NAMALWA (cell line): Measurements from ENCODE around the gene INMT.

Source experiments
- DNase-seq: peaks from one replicate; pipeline ENCODE4 v3.0.0-alpha.2; 2015; ENCODE audit warnings: low spot score

Gene INMT

DNA sequence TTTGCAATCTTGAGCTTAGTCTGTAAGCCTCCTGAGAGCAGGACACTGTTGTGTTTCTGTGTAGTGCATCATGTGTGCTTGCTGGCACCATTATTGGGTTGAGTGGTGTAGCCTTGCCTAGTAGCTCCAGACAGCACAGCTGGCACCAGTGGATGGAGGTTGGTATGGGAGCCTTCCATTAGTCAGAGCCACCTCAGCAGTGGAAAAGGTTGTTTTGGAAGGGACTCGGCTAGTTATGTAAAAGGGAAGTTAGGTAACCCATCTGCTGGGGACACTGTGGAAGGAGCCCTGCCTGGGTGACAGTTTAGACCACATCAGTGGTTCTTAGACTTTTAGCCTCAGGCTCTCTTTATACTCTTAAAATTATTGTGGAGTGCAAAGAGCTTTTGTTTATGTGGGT lies 35.6 kb downstream of the INMT start:
- no peak for DNase-seq

DNA sequence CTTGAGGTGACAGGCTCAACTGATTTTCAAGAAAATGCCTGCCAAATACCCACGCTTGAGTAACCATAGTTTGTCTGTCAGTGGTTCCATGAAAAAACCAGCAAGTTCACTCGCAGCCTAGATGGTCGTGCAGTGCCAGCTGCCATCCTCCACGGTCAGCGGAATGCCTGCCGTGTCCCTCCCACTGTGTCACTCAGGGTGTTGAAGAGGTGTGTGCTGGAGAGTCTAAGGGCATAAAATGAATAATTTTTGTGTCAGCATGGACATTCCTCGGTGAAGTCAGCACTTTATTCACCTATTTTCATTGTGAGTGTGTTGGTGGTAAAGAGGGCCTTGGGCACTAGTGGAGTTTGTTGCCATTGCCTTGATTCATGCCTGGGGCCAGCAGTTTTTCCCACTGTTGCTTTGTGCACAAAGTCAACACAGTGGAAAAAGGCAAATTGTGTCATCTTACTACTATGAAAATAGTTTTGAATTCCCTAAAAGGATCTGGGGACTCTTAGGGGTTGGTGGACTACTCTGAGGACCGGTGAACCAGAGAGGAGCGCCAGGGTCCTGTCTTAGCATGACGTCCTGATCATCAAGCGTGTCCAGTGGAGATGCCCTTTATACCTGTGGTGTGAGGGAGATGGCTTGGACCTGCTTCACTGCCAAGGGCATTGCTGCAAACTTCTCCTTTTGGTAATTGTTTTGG lies 36.9 kb downstream of the INMT start:
- no peak for DNase-seq

DNA sequence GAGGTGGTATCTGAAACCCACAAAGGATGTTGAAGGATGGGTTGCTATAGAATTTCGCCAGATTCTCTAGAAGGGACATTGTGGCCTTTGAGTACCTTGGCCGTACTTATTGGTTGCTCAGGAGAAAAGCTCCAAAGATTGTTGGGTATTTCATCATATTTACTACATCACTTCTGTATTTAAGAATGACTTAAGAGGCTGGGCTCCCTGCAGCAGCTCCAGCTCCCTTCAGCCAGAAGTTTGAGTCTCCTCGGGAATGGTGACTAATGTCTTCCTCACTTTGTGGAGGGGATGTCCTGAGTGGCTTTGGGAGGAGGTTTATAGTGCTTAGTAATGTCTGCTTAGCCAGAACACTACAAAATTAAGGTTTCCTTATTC lies 37.4 kb downstream of the INMT start:
- DNase-seq, result no peak

- DNase-seq, result no peak
Observed at GRCh38 chr7:30790356-30790755, 38.4 kb downstream of the INMT start.

GRCh38 chr7:30791114-30791513 lies 39.2 kb downstream of the INMT start:
- DNase-seq, result no peak

GRCh38 chr7:30795161-30795948 lies 43.4 kb downstream of the INMT start:
- no peak for DNase-seq

DNA sequence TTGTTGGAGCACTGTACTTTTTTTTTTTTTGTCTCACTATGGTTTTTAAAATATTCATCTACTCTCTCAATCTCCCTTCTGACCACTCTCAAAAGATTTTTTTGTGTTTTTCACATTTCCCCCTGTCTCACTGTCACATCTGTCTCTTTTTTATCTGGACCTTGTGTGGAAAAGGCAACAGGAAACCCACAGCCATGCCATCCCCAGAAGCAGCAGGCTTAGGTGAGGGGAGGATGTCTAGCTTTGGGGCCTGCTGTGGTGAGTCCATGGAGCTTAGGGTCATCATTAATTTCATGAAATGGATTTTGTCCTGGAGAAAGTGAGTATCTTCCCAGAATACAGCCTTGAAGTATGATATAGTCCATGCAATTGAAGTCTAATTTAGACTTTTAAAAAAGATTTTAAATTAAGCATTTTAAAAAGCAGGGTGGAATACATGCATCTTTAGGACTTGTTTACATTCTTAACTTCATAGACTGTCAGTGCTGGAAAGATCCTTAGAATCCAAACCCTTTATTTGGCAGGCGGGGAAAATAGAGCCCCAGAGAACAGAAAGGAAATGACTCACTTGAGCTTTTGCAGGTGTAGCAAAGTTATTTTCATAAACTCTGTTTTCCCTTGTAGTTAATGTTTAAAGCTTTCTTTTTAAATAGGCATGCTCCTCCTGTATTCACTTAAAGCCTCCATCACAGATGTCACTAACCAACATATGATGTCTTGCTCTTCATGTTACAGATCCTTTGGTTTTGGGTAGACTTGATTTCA lies 44.4 kb downstream of the INMT start:
- DNase-seq, result no peak

- no peak for DNase-seq
Observed at GRCh38 chr7:30797176-30798040, 45.5 kb downstream of the INMT start.

GRCh38 chr7:30799206-30799975 lies 47.5 kb downstream of the INMT start:
- no peak for DNase-seq

DNA sequence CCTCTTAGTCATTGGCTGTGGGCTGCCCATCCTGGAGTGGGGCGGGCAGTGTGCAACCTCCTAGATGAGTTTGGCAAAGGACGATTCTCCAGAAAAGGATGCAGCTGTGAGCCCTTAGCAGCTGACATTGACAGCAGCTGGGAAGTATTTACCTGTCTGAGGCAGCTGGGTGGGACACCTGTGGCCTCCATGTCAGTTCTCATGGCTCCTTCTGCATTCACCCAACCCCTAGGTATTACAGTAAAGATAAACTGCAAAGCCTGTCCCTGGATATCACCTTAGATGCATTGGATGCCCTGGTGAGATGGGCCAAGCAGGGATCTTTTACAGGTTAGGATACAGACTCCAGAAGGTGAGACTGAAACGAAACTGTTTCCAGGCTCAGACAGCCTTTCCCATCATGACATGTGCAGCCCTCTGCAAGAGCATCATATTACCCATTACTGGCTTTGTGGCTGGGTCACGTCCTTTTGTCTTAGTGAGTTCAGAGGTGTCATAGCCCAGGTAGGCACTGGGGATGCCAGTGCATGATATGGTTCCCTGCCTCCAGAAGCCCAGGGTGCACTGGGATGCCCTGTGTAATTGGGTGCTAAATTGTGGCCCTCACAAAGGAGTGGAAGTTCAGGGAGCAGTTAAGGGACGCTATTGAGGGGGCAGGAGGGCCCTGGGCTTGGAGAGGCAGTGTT lies 48.2 kb downstream of the INMT start:
- DNase-seq, result no peak

GRCh38 chr7:30800785-30801252 lies 48.9 kb downstream of the INMT start:
- peak; percentile 84 for DNase-seq

- no peak for DNase-seq
Observed at GRCh38 chr7:30802812-30803211, 50.9 kb downstream of the INMT start.

DNA sequence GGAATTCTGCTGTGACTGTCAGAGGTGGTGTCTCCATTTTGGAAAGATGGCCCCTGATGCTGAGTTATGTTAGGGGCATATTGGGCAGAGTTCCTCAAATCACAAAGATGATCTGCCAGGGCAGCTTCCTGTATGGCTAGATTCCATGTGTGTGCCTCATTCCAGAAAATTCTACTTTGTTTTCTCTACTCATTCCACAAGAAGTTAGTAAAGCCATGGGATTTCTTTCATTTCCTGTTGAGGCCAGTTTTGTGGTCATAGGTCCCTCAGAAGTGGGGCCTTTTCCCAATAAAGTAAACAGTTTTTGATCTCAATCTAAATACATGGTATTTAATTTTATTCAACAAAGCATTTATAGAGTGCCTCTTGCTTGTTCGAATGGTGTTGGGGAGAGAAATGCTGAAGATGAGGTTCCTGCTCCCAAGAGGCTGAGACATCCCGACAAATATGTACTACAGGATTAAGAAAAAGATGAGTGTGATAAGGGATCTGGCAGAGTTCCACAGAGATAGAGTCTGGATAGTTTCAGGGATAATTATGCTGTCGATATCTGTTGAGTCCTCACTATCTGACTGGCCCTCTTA lies 52.2 kb downstream of the INMT start:
- no peak for DNase-seq

DNA sequence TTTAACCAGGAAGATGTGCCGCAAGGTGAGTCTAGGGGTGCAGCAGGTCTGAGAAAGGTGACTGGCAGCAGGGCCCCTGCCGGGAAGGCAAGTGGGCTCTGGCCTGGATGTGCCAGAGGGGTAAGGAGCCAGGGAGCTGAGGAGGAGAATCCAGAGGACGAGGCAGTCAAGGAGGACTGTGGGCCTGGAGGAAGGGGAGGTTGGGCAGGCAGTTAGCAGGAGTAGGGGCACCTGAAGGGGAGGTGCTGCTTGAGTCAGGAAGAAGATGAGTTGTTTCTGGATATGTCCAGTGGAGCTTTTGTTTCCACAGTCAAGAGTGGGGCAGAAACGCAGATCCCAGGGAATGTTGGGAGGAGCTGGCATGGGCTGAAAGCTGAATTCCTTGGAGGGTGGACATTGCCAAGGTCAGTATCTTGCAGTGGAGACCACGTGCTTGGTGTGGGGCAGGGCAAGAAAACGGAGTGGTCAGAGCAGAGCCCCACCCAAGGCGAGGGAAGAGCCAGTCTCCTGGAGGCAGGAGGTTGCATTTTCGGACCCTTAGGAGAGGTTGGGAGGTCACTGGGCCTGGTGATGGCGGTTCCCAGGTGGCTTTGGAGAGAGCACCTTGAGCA lies 53.3 kb downstream of the INMT start:
- DNase-seq, result no peak

DNA sequence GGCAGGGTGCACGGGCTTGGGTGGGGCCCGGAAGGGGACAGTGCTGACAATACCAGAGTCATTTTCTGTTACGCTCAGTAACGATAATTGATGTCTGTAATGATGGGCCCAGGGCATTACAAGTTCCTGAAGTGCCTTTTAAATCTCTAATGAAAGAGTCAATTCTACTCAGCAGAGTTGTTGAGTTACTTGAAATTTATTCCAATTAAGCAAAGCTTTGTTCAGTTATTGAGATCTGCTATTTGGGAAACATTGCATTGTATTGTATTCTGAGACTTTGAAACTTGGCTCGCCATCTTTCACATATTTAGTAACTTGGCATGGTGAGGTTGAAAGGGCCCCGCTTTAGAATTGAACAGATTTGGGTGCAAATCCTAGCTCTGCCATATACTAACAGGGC lies 54.0 kb downstream of the INMT start:
- DNase-seq, result no peak
